Activated CD4-positive, alpha-beta T cell treated with anti-CD3 and anti-CD28 coated beads for 4 hours (primary cell): Measurements from ENCODE around the gene UHRF1.
A peak's percentile ranks its signal among the peaks of the same experiment; 100 is the strongest.
"Not testable (repeated sequence)": the region's sequence is repeated elsewhere in the genome, so short reads cannot be mapped to it uniquely, and the experiment has no call there.

Experiments used
- DNase-seq, 2 donors: peaks; one replicate each; pipeline ENCODE4 v3.0.0-alpha.2; 2020

The UHRF1 gene

GRCh38 chr19:4909156-4909896 is at the start of gene UHRF1:
Gene UHRF1, plus strand, starts transcription at chr19:4909501. Its CDS starts 1,385 bp downstream, at chr19:4910886.
- DNase-seq, result no peak

GRCh38 chr19:4859697-4860096 is 49.6 kb upstream of the UHRF1 start:
- no peak for DNase-seq

- DNase-seq, result no peak
Measured at GRCh38 chr19:4861147-4861546, 48.2 kb upstream of the UHRF1 start.

GRCh38 chr19:4866595-4867424 is 42.5 kb upstream of the UHRF1 start:
- peak; percentile 50 to 64 for DNase-seq

GRCh38 chr19:4867534-4868285 is 41.6 kb upstream of the UHRF1 start, which contains the start of gene PLIN3:
Gene PLIN3, minus strand, starts transcription at chr19:4867667. Its CDS starts 6,273 bp downstream, at chr19:4861394.
- DNase-seq, result peak; percentile 90 to 92

GRCh38 chr19:4868286-4868834 is 40.9 kb upstream of the UHRF1 start:
- no peak for DNase-seq

- DNase-seq, result no peak
Measured at GRCh38 chr19:4870025-4870700, 39.1 kb upstream of the UHRF1 start.

GRCh38 chr19:4871711-4872110 is 37.6 kb upstream of the UHRF1 start:
- DNase-seq, result no peak

GRCh38 chr19:4873930-4874329 is 35.4 kb upstream of the UHRF1 start:
- DNase-seq, result no peak

GRCh38 chr19:4877753-4878490 is 31.4 kb upstream of the UHRF1 start:
- no peak for DNase-seq

GRCh38 chr19:4878491-4878968 is 30.8 kb upstream of the UHRF1 start:
- DNase-seq, result no peak

- no peak for DNase-seq
Measured at GRCh38 chr19:4879041-4879440, 30.3 kb upstream of the UHRF1 start.

GRCh38 chr19:4882874-4883273 is 26.4 kb upstream of the UHRF1 start:
- DNase-seq, result not testable (repeated sequence)

- not testable (repeated sequence) for DNase-seq
Measured at GRCh38 chr19:4884993-4885392, 24.3 kb upstream of the UHRF1 start.

GRCh38 chr19:4887803-4888202 is 21.5 kb upstream of the UHRF1 start:
- DNase-seq, result not testable (repeated sequence)

GRCh38 chr19:4889034-4889815 is 20.1 kb upstream of the UHRF1 start:
- no peak for DNase-seq

- no peak for DNase-seq
Measured at GRCh38 chr19:4891066-4891465, 18.2 kb upstream of the UHRF1 start.

GRCh38 chr19:4892962-4893361 is 16.3 kb upstream of the UHRF1 start:
- not testable (repeated sequence) for DNase-seq

GRCh38 chr19:4896372-4896771 is 12.9 kb upstream of the UHRF1 start:
- DNase-seq, result no peak

- DNase-seq, result no peak
Measured at GRCh38 chr19:4897146-4897545, 12.2 kb upstream of the UHRF1 start.

GRCh38 chr19:4900879-4901278 is 8.4 kb upstream of the UHRF1 start:
- DNase-seq, result not testable (repeated sequence)
